Trophoblast cell (in vitro differentiated cells and primary cell): Measurements from ENCODE around the gene SKI.
"Not testable (repeated sequence)": the region's sequence is repeated elsewhere in the genome, so short reads cannot be mapped to it uniquely, and the experiment has no call there.

Source experiments
- DNase-seq, 2 donors: peaks; one replicate each; pipeline ENCODE4 v3.0.0-alpha.2; 2016
- H2AFZ ChIP-seq: 2 replicates; pipeline ENCODE4 v1.6.1; 2013; ENCODE audit warnings: low read length, moderate library complexity, mild to moderate bottlenecking; ENCODE audit not compliant: insufficient read depth, poor library complexity
- H2AK5ac ChIP-seq: 2 replicates; pipeline ENCODE4 v1.6.1; 2013; ENCODE audit warnings: mild to moderate bottlenecking, low read length
- H2BK120ac ChIP-seq: 2 replicates; pipeline ENCODE4 v1.6.1; 2013; ENCODE audit warnings: low read length, mild to moderate bottlenecking, moderate library complexity; ENCODE audit not compliant: insufficient read depth, poor library complexity
- H2BK12ac ChIP-seq: 2 replicates; pipeline ENCODE4 v1.6.1; 2013; ENCODE audit warnings: mild to moderate bottlenecking, low read length, moderate library complexity
- H2BK5ac ChIP-seq: 2 replicates; pipeline ENCODE4 v1.6.1; 2013; ENCODE audit warnings: low read length, low read depth, moderate library complexity, mild to moderate bottlenecking; ENCODE audit not compliant: poor library complexity
- H3K14ac ChIP-seq: 2 replicates; pipeline ENCODE4 v1.6.1; 2013; ENCODE audit warnings: mild to moderate bottlenecking, low read length
- H3K18ac ChIP-seq: 2 replicates; pipeline ENCODE4 v1.6.1; 2013; ENCODE audit warnings: mild to moderate bottlenecking, low read length
- H3K23ac ChIP-seq: 2 replicates; pipeline ENCODE4 v1.6.1; 2013; ENCODE audit warnings: low read length
- H3K27ac ChIP-seq: 2 replicates; pipeline ENCODE4 v1.5.1; 2013; ENCODE audit warnings: low read depth, mild to moderate bottlenecking, inconsistent platforms, low read length, moderate library complexity
- H3K27me3 ChIP-seq: 2 replicates; pipeline ENCODE4 v1.6.1; 2013; ENCODE audit warnings: inconsistent platforms, mild to moderate bottlenecking, low read length, moderate library complexity; ENCODE audit not compliant: insufficient read depth
- H3K36me3 ChIP-seq, 2 experiments: 1 replicate in 1 of 2; 2 replicates in 1 of 2; pipeline ENCODE4 v1.6.1; 2013; ENCODE audit warnings: low read length in 2 of 2, mild to moderate bottlenecking in 2 of 2, moderate library complexity in 1 of 2; ENCODE audit not compliant: insufficient read depth in 2 of 2, control insufficient read depth in 1 of 2
- H3K4ac ChIP-seq: 2 replicates; pipeline ENCODE4 v1.6.1; 2013; ENCODE audit warnings: low read depth, mild to moderate bottlenecking, low read length, moderate library complexity
- H3K4me1 ChIP-seq, 2 experiments: 1 replicate in 1 of 2; 2 replicates in 1 of 2; pipeline ENCODE4 v1.6.1; 2013; ENCODE audit warnings: low read length in 2 of 2, mild to moderate bottlenecking in 2 of 2, moderate library complexity in 1 of 2; ENCODE audit not compliant: insufficient read depth in 2 of 2, control insufficient read depth in 1 of 2
- H3K4me2 ChIP-seq: 2 replicates; pipeline ENCODE4 v1.6.1; 2013; ENCODE audit warnings: inconsistent platforms, mild to moderate bottlenecking, low read length, moderate library complexity
- H3K4me3 ChIP-seq: 2 replicates; pipeline ENCODE4 v1.5.1; 2013; ENCODE audit warnings: mild to moderate bottlenecking, low read depth, low read length, inconsistent platforms
- H3K79me1 ChIP-seq: one replicate; pipeline ENCODE4 v1.6.1; 2013; ENCODE audit warnings: low read length
- H3K79me2 ChIP-seq: 2 replicates; pipeline ENCODE4 v1.6.1; 2013; ENCODE audit warnings: low read length, mild to moderate bottlenecking; ENCODE audit not compliant: control insufficient read depth, insufficient read depth, poor library complexity
- H3K9ac ChIP-seq: 2 replicates; pipeline ENCODE4 v1.6.1; 2013; ENCODE audit warnings: mild to moderate bottlenecking, low read length
- H3K9me3 ChIP-seq: 2 replicates; pipeline ENCODE4 v1.6.1; 2013; ENCODE audit warnings: low read depth, mild to moderate bottlenecking, control low read depth, inconsistent platforms, low read length; ENCODE audit not compliant: insufficient read depth
- H4K12ac ChIP-seq: 2 replicates; pipeline ENCODE4 v1.6.1; 2013; ENCODE audit warnings: low read depth, mild to moderate bottlenecking, low read length, moderate library complexity
- H4K8ac ChIP-seq: 2 replicates; pipeline ENCODE4 v1.6.1; 2013; ENCODE audit warnings: low read depth, mild to moderate bottlenecking, low read length, moderate library complexity
- H4K91ac ChIP-seq: one replicate; pipeline ENCODE4 v1.6.1; 2013; ENCODE audit warnings: low read depth, mild to moderate bottlenecking, low read length, moderate library complexity
- WGBS: extraction: QIAGEN DNeasy Blood & Tissue Kit; methylation state at CpG from one replicate; pipeline ENCODE4 v1.1.7; 2013; ENCODE audit warnings: missing lambda C conversion rate; ENCODE audit not compliant: insufficient read length, insufficient coverage; ENCODE audit errors: extremely low coverage; 5-methylcytosine and 5-hydroxymethylcytosine counted together

The SKI gene

GRCh38 chr1:2324553-2325366 is 96.6 kb downstream of the SKI start:
- H4K12ac ChIP-seq, result no peak overlapping the region
- no peak overlapping the region for H2AK5ac ChIP-seq
- no peak overlapping the region for H2AFZ ChIP-seq
- no CpG with 5 or more reads among the region's 18 CpGs for WGBS
- no peak overlapping the region for H3K4ac ChIP-seq
- no peak overlapping the region for H4K8ac ChIP-seq
- H2BK12ac ChIP-seq, result no peak overlapping the region
- H2BK5ac ChIP-seq, result no peak overlapping the region
- H3K9ac ChIP-seq, result no peak overlapping the region
- peaks cover 5% of the 10 kb centered on the region for H3K9me3 ChIP-seq
- no peaks in the 10 kb centered on the region for H3K36me3 ChIP-seq
- no peak overlapping the region for H3K14ac ChIP-seq
- no peak overlapping the region for H2BK120ac ChIP-seq
- H3K27ac ChIP-seq, result no peak overlapping the region
- H3K23ac ChIP-seq, result no peak overlapping the region
- no peak overlapping the region for H4K91ac ChIP-seq
- no peak overlapping the region for H3K18ac ChIP-seq
- H3K4me1 ChIP-seq, result peaks cover 18 to 23% of the 10 kb centered on the region in 2 experiments
- H3K4me3 ChIP-seq, result no peak overlapping the region
- peak; percentile 19 to 30 for DNase-seq
- peaks cover 7% of the 10 kb centered on the region for H3K79me2 ChIP-seq
- peaks cover 19% of the 10 kb centered on the region for H3K79me1 ChIP-seq
- H3K27me3 ChIP-seq, result no peaks in the 10 kb centered on the region
- H3K4me2 ChIP-seq, result no peak overlapping the region

- Histone ChIP-seq H3K27ac (no peak overlapping the region), H3K9me3 (peaks cover 9% of the 10 kb centered on the region), H4K12ac (no peak overlapping the region), H2BK5ac (no peak overlapping the region), H2AK5ac (no peak overlapping the region), H3K14ac (no peak overlapping the region), H2BK12ac (no peak overlapping the region), H3K18ac (no peak overlapping the region), H4K8ac (no peak overlapping the region), H3K4me3 (no peak overlapping the region), H3K79me1 (peaks cover 15% of the 10 kb centered on the region), H3K27me3 (no peaks in the 10 kb centered on the region), H2BK120ac (no peak overlapping the region), H3K79me2 (peaks cover 7% of the 10 kb centered on the region), H3K4me2 (no peak overlapping the region), H3K36me3 (no peaks in the 10 kb centered on the region), H3K4ac (no peak overlapping the region), H3K23ac (no peak overlapping the region), H2AFZ (no peak overlapping the region), H3K4me1 (peaks cover 14% of the 10 kb centered on the region in 2 experiments), H3K9ac (no peak overlapping the region), H4K91ac (no peak overlapping the region)
- no CpG with 5 or more reads among the region's 21 CpGs for WGBS
- no peak for DNase-seq
Measured at GRCh38 chr1:2326524-2326923, 98.4 kb downstream of the SKI start.

GRCh38 chr1:2327162-2327561 is 99.0 kb downstream of the SKI start:
- peaks cover 13% of the 10 kb centered on the region for H3K79me1 ChIP-seq
- peaks cover 14% of the 10 kb centered on the region for H3K9me3 ChIP-seq
- not testable (repeated sequence) for H3K27me3 ChIP-seq, H3K23ac ChIP-seq, H4K8ac ChIP-seq, H3K27ac ChIP-seq, H3K79me2 ChIP-seq, H3K14ac ChIP-seq, H4K91ac ChIP-seq, DNase-seq, H2BK12ac ChIP-seq, H3K4me2 ChIP-seq, H3K18ac ChIP-seq, H3K4ac ChIP-seq, H2BK5ac ChIP-seq, H3K36me3 ChIP-seq, H3K4me3 ChIP-seq, H4K12ac ChIP-seq, H2AFZ ChIP-seq, H3K9ac ChIP-seq, H2AK5ac ChIP-seq, H2BK120ac ChIP-seq
- no CpG with 5 or more reads among the region's 2 CpGs for WGBS
- H3K4me1 ChIP-seq, result peaks cover 11 to 12% of the 10 kb centered on the region in 2 experiments

- H2AK5ac ChIP-seq, result no peak overlapping the region
- no peak overlapping the region for H3K18ac ChIP-seq
- no peak overlapping the region for H2AFZ ChIP-seq
- no peak overlapping the region for H2BK5ac ChIP-seq
- peaks cover 7% of the 10 kb centered on the region for H3K79me1 ChIP-seq
- no peak overlapping the region for H3K14ac ChIP-seq
- H3K27ac ChIP-seq, result no peak overlapping the region
- no peak overlapping the region for H2BK12ac ChIP-seq
- no peaks in the 10 kb centered on the region for H3K27me3 ChIP-seq
- no peaks in the 10 kb centered on the region for H3K36me3 ChIP-seq
- peaks cover 6% of the 10 kb centered on the region in 2 experiments for H3K4me1 ChIP-seq
- no peak for DNase-seq
- H4K12ac ChIP-seq, result peak overlapping the region; percentile 13
- no peak overlapping the region for H3K4ac ChIP-seq
- H3K9me3 ChIP-seq, result peaks cover 14% of the 10 kb centered on the region
- H3K23ac ChIP-seq, result no peak overlapping the region
- peaks cover 1% of the 10 kb centered on the region for H3K79me2 ChIP-seq
- H3K4me3 ChIP-seq, result no peak overlapping the region
- no peak overlapping the region for H4K8ac ChIP-seq
- no peak overlapping the region for H3K9ac ChIP-seq
- no peak overlapping the region for H3K4me2 ChIP-seq
- no peak overlapping the region for H4K91ac ChIP-seq
- H2BK120ac ChIP-seq, result no peak overlapping the region
- no CpG with 5 or more reads among the region's 22 CpGs for WGBS
Measured at GRCh38 chr1:2327841-2328240, 99.7 kb downstream of the SKI start.
